H1 (cell line): Measurements from ENCODE around the gene LPGAT1. TPM values are rescaled to one million over a fixed set of nuclear protein-coding genes. Genes with fewer than 3 reads are reported as not detected.

Source experiments
- CTCF ChIA-PET: fragments of 300-600 bp; sonication (Branson Sonifier 250); formaldehyde crosslinking; loops from one replicate; lab custom pipeline; 2021; ENCODE audit not compliant: partially characterized antibody; lab: Charles Lee
- POLR2A ChIA-PET: fragments of 300-600 bp; sonication (Branson Sonifier 250); formaldehyde crosslinking; loops from one replicate; lab custom pipeline; 2021; ENCODE audit warnings: inconsistent platforms; ENCODE audit not compliant: partially characterized antibody; lab: Charles Lee
- DNase-seq, 2 experiments: peaks; one replicate each; pipeline versions ENCODE4 v3.0.0 to v3.0.0-alpha.2; 2010 to 2022; ENCODE audit warnings: low spot score in 2 of 2, low read depth in 1 of 2, mixed read lengths in 1 of 2
- FAIRE-seq: peaks from 2 replicates; lab custom pipeline; 2011; peaks lifted over from hg19 to GRCh38; lab: Jason Lieb, UNC
- H2AFZ ChIP-seq: 2 replicates; pipeline ENCODE4 v1.8.1; 2012; ENCODE audit warnings: low read length, inconsistent platforms
- H2AK5ac ChIP-seq: 2 replicates; pipeline ENCODE4 v1.6.1; 2013; ENCODE audit warnings: low read depth, low read length
- H2BK120ac ChIP-seq: replicated peaks from 2 replicates; pipeline ENCODE3; 2013; ENCODE audit warnings: low read depth, low read length, inconsistent platforms
- H2BK12ac ChIP-seq: 2 replicates; pipeline ENCODE4 v1.6.1; 2013; ENCODE audit warnings: low read depth, low read length
- H2BK15ac ChIP-seq: 2 replicates; pipeline ENCODE4 v1.6.1; 2013; ENCODE audit warnings: low read length
- H2BK20ac ChIP-seq: 2 replicates; pipeline ENCODE4 v1.6.1; 2013; ENCODE audit warnings: low read length
- H2BK5ac ChIP-seq: 2 replicates; pipeline ENCODE4 v1.6.1; 2013; ENCODE audit warnings: low read depth, low read length
- H3K14ac ChIP-seq: 2 replicates; pipeline ENCODE4 v1.6.1; 2013; ENCODE audit warnings: inconsistent platforms; ENCODE audit not compliant: insufficient read length
- H3K18ac ChIP-seq: 2 replicates; pipeline ENCODE4 v1.6.1; 2013; ENCODE audit warnings: low read length; ENCODE audit errors: extremely low read depth
- H3K23ac ChIP-seq: 2 replicates; pipeline ENCODE4 v1.6.1; 2013; ENCODE audit warnings: inconsistent platforms; ENCODE audit not compliant: insufficient read length
- H3K23me2 ChIP-seq: 2 replicates; pipeline ENCODE4 v1.6.1; 2013; ENCODE audit warnings: low read depth, low read length
- H3K27ac ChIP-seq: 2 replicates; pipeline ENCODE4 v1.6.1; 2011; ENCODE audit warnings: low read depth, low read length, inconsistent platforms
- H3K27me3 ChIP-seq, 4 experiments: replicated peaks in 1 of 4; 1 replicate in 1 of 4; 2 replicates in 3 of 4; pipeline versions ENCODE4 v1.6.1 to v1.8.1; 2011 to 2013; ENCODE audit warnings: low read length in 3 of 4, mild to moderate bottlenecking in 3 of 4, inconsistent platforms in 2 of 4, mixed read lengths in 2 of 4, moderate library complexity in 1 of 4; ENCODE audit not compliant: control insufficient read depth in 3 of 4, insufficient read depth in 3 of 4; ENCODE audit errors: extremely low read depth in 1 of 4
- H3K36me3 ChIP-seq, 4 experiments: 2 replicates each; pipeline versions ENCODE4 v1.6.1 to v1.8.1; 2011 to 2013; ENCODE audit warnings: mild to moderate bottlenecking in 4 of 4, low read length in 3 of 4, moderate library complexity in 2 of 4, control low read depth in 1 of 4, inconsistent platforms in 1 of 4; ENCODE audit not compliant: insufficient read depth in 4 of 4, control insufficient read depth in 2 of 4
- H3K4ac ChIP-seq: replicated peaks from 2 replicates; pipeline ENCODE3; 2013; ENCODE audit warnings: low read length, low read depth, mixed read lengths, inconsistent platforms; ENCODE audit not compliant: insufficient read length
- H3K4me1 ChIP-seq, 4 experiments: replicated peaks in 1 of 4; 1 replicate in 1 of 4; 2 replicates in 3 of 4; pipeline versions ENCODE4 v1.6.1 to v1.8.1; 2011 to 2013; ENCODE audit warnings: low read length in 3 of 4, inconsistent platforms in 2 of 4, mixed read lengths in 1 of 4; ENCODE audit not compliant: insufficient read depth in 4 of 4, control insufficient read depth in 3 of 4
- H3K4me2 ChIP-seq, 2 experiments: 2 replicates each; pipeline versions ENCODE4 v1.6.1 to v1.8.1; 2011 to 2013; ENCODE audit warnings: low read depth in 2 of 2, low read length in 2 of 2, control low read depth in 1 of 2, inconsistent platforms in 1 of 2, mild to moderate bottlenecking in 1 of 2; ENCODE audit not compliant: insufficient read depth in 1 of 2
- H3K4me3 ChIP-seq, 4 experiments: fragments of 200-600, 300-600 bp in 1 of 4; sonication (generic), shearing (Covaris generic), sonication (Bioruptor Twin) in 1 of 4; 2 replicates each; pipeline versions ENCODE4 v1.5.1 to v1.8.1; 2011 to 2016; ENCODE audit warnings: low read length in 4 of 4, low read depth in 3 of 4, control low read depth in 2 of 4, inconsistent platforms in 2 of 4, mild to moderate bottlenecking in 2 of 4, mixed read lengths in 1 of 4, moderate library complexity in 1 of 4; ENCODE audit not compliant: insufficient read depth in 2 of 4; ENCODE audit errors: extremely low read depth in 1 of 4
- H3K56ac ChIP-seq: replicated peaks from 2 replicates; pipeline ENCODE3; 2013; ENCODE audit warnings: low read depth, mild to moderate bottlenecking, mixed read lengths, low read length, inconsistent platforms; ENCODE audit not compliant: insufficient read length
- H3K79me1 ChIP-seq: 2 replicates; pipeline ENCODE4 v1.6.1; 2013; ENCODE audit warnings: low read depth, low read length, control low read depth
- H3K79me2 ChIP-seq, 2 experiments: 2 replicates each; pipeline versions ENCODE4 v1.6.1 to v1.8.1; 2012 to 2013; ENCODE audit warnings: low read length in 2 of 2, mild to moderate bottlenecking in 2 of 2, inconsistent platforms in 1 of 2; ENCODE audit not compliant: insufficient read depth in 2 of 2, control insufficient read depth in 1 of 2
- H3K9ac ChIP-seq, 4 experiments: replicated peaks in 1 of 4; 1 replicate in 1 of 4; 2 replicates in 3 of 4; pipeline versions ENCODE4 v1.6.1 to v1.8.1; 2011 to 2013; ENCODE audit warnings: low read depth in 3 of 4, low read length in 3 of 4, control low read depth in 2 of 4, mild to moderate bottlenecking in 2 of 4, moderate library complexity in 2 of 4, inconsistent platforms in 1 of 4; ENCODE audit errors: extremely low read depth in 1 of 4
- H3K9me3 ChIP-seq, 2 experiments: 2 replicates each; pipeline versions ENCODE4 v1.6.1 to v1.8.1; 2012 to 2013; ENCODE audit warnings: mild to moderate bottlenecking in 2 of 2, moderate library complexity in 2 of 2, control low read depth in 1 of 2, inconsistent platforms in 1 of 2, low read depth in 1 of 2, low read length in 1 of 2, mixed read lengths in 1 of 2; ENCODE audit not compliant: insufficient read depth in 2 of 2
- H4K20me1 ChIP-seq, 2 experiments: replicated peaks in 1 of 2; 2 replicates each; pipeline versions ENCODE3 to v1.8.1; 2011 to 2013; ENCODE audit warnings: inconsistent platforms in 2 of 2, low read length in 2 of 2, mild to moderate bottlenecking in 1 of 2; ENCODE audit not compliant: insufficient read depth in 2 of 2, control insufficient read depth in 1 of 2
- H4K5ac ChIP-seq: 2 replicates; pipeline ENCODE4 v1.6.1; 2013; ENCODE audit warnings: low read length, low read depth, mixed read lengths, inconsistent platforms; ENCODE audit not compliant: insufficient read length
- H4K8ac ChIP-seq: 2 replicates; pipeline ENCODE4 v1.8.0; 2013; ENCODE audit warnings: mild to moderate bottlenecking, moderate library complexity, low read length, inconsistent platforms; ENCODE audit not compliant: insufficient read depth; ENCODE audit errors: extremely low read depth
- H4K91ac ChIP-seq: replicated peaks from 2 replicates; pipeline ENCODE3; 2013; ENCODE audit warnings: low read length, mixed read lengths, inconsistent platforms; ENCODE audit not compliant: insufficient read length
- ATF2 ChIP-seq: IDR thresholded peaks from 2 replicates; pipeline ENCODE4 v1.6.1; 2012; ENCODE audit warnings: low read length, inconsistent platforms
- BCL11A ChIP-seq, 2 experiments: IDR thresholded peaks; one replicate each; pipeline ENCODE4 v1.6.1; 2011; ENCODE audit warnings: low read depth in 2 of 2, low read length in 2 of 2, mild to moderate bottlenecking in 2 of 2
- CEBPB ChIP-seq: IDR thresholded peaks from 2 replicates; pipeline ENCODE4 v1.6.1; 2012; ENCODE audit warnings: low read depth, low read length
- GTF2F1 ChIP-seq: IDR thresholded peaks from 2 replicates; pipeline ENCODE4 v1.6.1; 2012; ENCODE audit warnings: low read depth, low read length, improper control_type of control experiment, borderline replicate concordance
- NANOG ChIP-seq: IDR thresholded peaks from 2 replicates; pipeline ENCODE4 v1.6.1; 2011; ENCODE audit warnings: low read length, low read depth, mild to moderate bottlenecking, inconsistent platforms; ENCODE audit not compliant: insufficient read depth, poor library complexity, severe bottlenecking
- SRF ChIP-seq: IDR thresholded peaks from 2 replicates; pipeline ENCODE4 v1.6.1; 2011; ENCODE audit warnings: mild to moderate bottlenecking, low read depth, low read length, moderate library complexity
- TEAD4 ChIP-seq: IDR thresholded peaks from 2 replicates; pipeline ENCODE4 v1.6.1; 2012; ENCODE audit warnings: low read depth, low read length, inconsistent platforms, mixed read lengths
- WGBS, 2 experiments: shearing (Covaris generic) in 1 of 2; methylation state at CpG; one replicate each; pipeline versions ENCODE4 v1.1.6 to v1.1.7; 2013 to 2015; ENCODE audit warnings: low lambda C conversion rate in 2 of 2, mixed read lengths in 2 of 2, inconsistent platforms in 1 of 2, low coverage in 1 of 2, missing lambda C conversion rate in 1 of 2; ENCODE audit not compliant: insufficient replicate concordance in 2 of 2, insufficient coverage in 1 of 2, insufficient read length in 1 of 2; ENCODE audit errors: extremely low coverage in 1 of 2, missing lambda C conversion rate in 1 of 2; 5-methylcytosine and 5-hydroxymethylcytosine counted together
- polyA plus RNA-seq, 7 experiments: library from polyadenylated mRNA; depleted of rRNA in 3 of 7; stranded (reverse) in 5 of 7; unstranded in 2 of 7; fragments of >200 nt in 5 of 7; fragments of 200-250 nt in 2 of 7; gene quantifications; 1 replicate in 5 of 7; 2 replicates in 1 of 7; 4 replicates in 1 of 7; pipeline versions ENCODE4 v1.2.1 to v1.2.3, GENCODE V29; 2011 to 2013; ENCODE audit warnings: missing spikeins in 2 of 7, mixed read lengths in 2 of 7
- total RNA-seq: library from RNA; stranded (reverse); fragmentation: NEBNext Ultra II Directional; extraction: Animal tissue kit (Norgen Biotek cat#: 25700); gene quantifications from 2 replicates; pipeline ENCODE4 v1.2.1, GENCODE V29; 2021

Gene LPGAT1
- total and polyA plus RNA-seq, 2 of the 8 experiments (the other 6 are each of a cell fraction or from before 2014, with no cell fraction given): 2.3 to 13.5 TPM

- CTCF ChIA-PET: no interaction called here
- no peak overlapping the region for H3K4me2 ChIP-seq
- DNase-seq (no peak), FAIRE-seq (no peak)
- no peak overlapping the region for H3K27ac ChIP-seq
- no peaks in the 10 kb centered on the region for H3K36me3 ChIP-seq
- H3K27me3 ChIP-seq: no peaks in the 10 kb centered on the region
- no peaks in the 10 kb centered on the region for H4K20me1 ChIP-seq
- H3K14ac ChIP-seq: no peak overlapping the region
- TF ChIP-seq CEBPB (no peak), BCL11A (IDR thresholded peaks at IDR 0.05; ENCODE audit: low read depth in 2 of 2, low read length in 2 of 2) (no peak), ATF2 (no peak), NANOG (no peak), TEAD4 (peak; percentile 34; the same call in 1 of the 2 replicates), GTF2F1 (no peak), SRF (no peak)
- H3K4me3 ChIP-seq: no peak overlapping the region
- H3K79me2 ChIP-seq: no peaks in the 10 kb centered on the region
- no peak overlapping the region for H3K23ac ChIP-seq
- no peak overlapping the region for H3K4ac ChIP-seq
- no peak overlapping the region for H2BK12ac ChIP-seq
- no peak overlapping the region for H4K8ac ChIP-seq
- WGBS, 2 experiments: 95% methylated on average over 4 of the region's 4 CpGs; no CpG with 5 or more reads in 1 of the 2 experiments
- no peak overlapping the region for H4K91ac ChIP-seq
- H2BK5ac ChIP-seq: no peak overlapping the region
- no peaks in the 10 kb centered on the region for H3K4me1 ChIP-seq
- H3K56ac ChIP-seq: no peak overlapping the region
- H2BK120ac ChIP-seq: no peak overlapping the region
- H2AK5ac ChIP-seq: no peak overlapping the region
- H2BK15ac ChIP-seq: no peak overlapping the region
- no peaks in the 10 kb centered on the region for H3K23me2 ChIP-seq
- H3K79me1 ChIP-seq: no peaks in the 10 kb centered on the region
- H3K9me3 ChIP-seq: no peaks in the 10 kb centered on the region
- H4K5ac ChIP-seq: no peak overlapping the region
- H3K18ac ChIP-seq: no peak overlapping the region
- H2BK20ac ChIP-seq: no peak overlapping the region
- POLR2A ChIA-PET: no interaction called here
- no peak overlapping the region for H3K9ac ChIP-seq
- H2AFZ ChIP-seq: no peak overlapping the region
Measured at GRCh38 chr1:211812584-211812983, 18.0 kb downstream of the LPGAT1 start.
